HG03442 (cell line): ENCODE results near the gene LRRC8E.
"Not testable (repeated sequence)": the region's sequence is repeated elsewhere in the genome, so short reads cannot be mapped to it uniquely, and the experiment has no call there.

Source experiments
- ATAC-seq: cut with Tn5 transposase; IDR thresholded peaks from one replicate; pipeline ENCODE4 v1.9.1; 2021; ENCODE audit warnings: mild to moderate bottlenecking, moderate library complexity; ENCODE audit not compliant: unreplicated experiment

The LRRC8E gene

DNA sequence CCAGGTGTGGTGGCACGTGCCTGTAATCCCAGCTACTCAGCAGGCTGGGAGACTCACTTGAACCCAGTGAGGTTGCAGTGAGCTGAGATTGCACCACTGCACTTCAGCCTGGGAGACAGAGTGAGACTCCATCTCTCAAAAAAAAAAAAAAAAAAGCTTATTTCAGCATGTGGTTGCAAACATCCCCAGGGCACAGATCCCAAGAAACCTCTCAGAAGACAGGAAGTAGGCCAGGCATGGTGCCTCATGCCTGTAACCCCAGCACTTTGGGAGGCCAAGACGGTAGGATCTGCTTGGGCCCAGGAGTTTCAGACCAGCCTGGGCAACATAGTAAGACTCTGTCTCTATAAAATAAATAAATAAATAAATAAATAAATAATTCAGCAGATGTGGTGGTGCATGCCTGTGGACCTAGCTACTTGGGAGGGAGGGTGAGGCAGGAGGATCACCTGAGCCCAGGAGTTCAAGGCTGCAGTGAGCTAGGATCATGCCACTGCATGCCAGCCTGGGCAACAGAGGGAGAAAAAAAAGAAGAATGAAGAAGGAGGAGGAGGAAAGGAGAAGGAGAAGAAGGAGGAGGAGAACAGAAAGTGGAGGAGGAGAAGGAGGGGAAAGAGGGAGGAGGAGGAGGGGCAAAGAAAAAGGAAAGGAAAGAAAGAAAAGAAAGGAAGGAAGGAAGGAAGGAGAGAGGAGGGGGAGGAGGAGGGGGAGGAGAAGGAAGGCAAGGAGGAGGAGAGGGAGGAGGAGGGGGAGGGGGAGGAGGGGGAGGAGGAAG lies 4.3 kb upstream of the LRRC8E start:
- ATAC-seq: no peak

DNA sequence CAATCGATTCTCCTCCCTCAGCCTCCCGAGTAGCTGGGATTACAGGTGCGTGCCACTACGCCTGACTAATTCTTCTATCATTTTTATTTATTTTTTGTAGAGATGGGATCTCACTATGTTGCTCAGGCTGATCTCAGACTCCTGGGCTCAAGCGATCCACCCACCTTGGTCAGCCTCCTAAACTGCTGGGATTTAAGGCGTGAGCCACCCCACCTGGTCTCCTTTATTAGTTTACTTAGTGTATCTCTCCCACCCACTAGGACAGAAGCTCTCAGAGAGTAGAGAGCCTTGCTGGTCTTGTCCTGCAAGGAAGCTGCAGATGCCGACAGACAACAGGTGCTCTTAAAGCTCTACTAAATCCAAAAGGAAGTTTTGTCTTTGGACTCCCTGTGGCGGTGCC lies 2.5 kb upstream of the LRRC8E start:
- no peak for ATAC-seq

DNA sequence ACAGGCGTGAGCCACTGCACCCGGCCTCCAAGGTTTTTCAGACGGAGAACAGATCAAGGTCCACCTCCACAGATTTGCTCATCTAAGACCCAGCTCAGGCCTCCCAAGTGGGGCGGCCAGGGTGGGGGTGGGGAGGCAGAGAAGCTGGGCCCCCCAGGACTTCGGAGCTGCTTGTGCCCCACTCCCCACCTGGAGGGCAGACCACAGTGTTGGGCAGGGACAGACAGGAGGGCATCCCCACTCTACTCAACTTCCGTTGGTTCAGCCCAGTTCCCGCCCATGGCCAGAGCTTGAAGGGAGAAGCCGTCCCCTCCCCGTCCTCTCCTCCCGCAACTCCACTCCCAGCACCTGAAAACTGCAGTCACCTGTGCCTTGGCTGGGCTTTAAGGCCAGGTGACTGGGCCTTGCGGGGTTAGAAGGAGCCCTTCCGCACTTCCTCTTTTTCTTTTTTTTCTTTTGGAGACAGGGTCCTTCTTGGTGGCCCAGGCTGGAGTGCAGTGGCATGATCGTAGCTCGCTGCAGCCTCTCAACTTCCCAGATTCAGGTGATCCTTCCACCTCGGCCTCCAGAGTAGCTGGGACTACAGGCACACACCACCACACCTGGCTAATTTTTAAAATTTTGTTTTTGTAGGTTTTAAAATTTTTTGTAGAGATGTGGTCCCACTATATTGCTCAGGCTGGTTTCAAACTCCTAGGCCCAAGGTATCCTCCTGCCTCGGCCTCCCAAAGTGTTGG lies 734 bp upstream of the LRRC8E start:
- ATAC-seq: no peak

DNA sequence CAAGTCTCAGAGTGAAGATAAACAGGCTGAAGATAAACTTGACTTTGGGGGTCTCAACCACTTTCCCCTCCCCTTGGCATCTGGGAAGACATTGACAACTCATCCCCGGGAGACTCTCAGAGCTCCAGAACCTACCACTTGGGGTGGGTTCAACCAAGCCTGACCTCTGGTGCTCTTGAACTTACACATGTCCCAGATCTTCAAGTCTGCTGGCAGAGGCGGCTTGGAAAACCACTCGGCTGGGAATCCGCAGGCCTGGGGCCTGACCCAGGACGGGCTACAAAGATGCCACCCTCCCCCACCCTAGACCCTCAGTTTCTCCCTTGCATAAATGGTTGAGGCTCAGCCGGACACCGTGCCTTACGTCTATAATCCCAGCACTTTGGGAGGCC lies 512 bp downstream of the LRRC8E start:
- no peak for ATAC-seq

DNA sequence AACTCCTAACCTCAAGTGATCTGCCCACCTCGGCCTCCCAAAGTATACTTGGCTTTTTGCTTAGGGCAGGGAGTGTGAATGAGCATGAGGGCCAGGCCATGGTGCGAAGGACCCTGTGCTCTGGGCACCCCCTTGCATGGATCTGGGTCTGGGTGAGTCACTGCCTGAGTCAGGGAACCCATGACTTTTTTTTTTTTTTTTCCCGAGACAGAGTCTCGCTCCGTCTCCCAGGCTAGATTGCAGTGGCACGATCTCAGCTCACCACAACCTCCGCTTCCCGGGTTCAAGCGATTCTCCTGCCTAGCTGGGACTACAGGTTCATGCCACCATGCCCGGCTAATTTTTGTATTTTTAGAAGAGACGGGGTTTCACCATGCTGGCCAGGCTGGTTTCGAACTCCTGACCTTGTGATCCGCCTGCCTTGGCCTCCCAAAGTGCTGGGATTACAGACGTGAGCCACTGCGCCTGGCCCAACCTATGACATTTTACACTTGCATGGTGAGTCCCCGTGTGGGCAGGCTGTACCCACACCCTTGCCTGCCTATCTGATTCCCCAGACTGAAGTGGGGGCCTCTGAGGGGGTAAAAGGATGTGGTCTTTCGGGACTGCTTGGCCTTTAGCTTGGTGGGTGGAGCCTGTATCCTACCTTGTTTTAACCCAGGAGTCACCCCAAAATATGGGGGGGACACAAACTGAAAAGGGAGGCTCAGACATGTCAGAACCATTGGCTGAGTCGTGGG lies 5.2 kb downstream of the LRRC8E start:
- ATAC-seq: not testable (repeated sequence)

DNA sequence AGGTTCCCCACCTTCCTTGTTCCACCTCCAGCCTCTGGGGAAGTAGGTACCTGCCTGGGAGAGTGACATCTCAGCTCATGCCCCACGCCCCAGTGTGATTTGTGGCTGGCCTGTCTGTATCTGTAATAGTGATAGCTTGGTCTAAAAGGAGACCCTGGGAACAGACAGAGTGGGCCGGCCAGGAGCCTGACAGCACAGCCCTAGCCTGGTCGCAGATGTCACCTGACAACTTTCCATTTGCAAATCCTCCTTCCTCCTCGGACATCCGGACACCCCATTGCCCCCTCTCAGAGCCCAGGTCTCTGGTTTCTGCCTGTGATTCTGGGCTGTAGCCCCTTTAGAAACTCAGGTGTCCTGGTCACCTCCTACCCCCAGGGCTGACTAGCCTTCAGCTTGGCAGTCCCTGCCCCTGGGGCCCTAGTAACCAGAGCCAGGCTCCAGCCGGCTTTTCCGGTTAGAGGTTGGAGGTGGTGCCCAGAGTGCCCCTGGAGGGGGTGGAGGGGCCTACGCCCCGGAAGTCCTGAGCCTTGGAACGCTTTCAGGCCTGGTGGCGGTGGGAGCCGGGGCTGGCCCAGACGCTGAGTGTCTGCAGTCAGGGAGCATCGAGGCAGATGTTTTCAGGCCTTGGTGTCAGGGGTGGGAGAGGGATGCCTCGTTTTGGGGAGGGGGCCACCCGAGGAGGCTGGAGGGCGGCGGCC lies 6.5 kb downstream of the LRRC8E start:
- no peak for ATAC-seq

DNA sequence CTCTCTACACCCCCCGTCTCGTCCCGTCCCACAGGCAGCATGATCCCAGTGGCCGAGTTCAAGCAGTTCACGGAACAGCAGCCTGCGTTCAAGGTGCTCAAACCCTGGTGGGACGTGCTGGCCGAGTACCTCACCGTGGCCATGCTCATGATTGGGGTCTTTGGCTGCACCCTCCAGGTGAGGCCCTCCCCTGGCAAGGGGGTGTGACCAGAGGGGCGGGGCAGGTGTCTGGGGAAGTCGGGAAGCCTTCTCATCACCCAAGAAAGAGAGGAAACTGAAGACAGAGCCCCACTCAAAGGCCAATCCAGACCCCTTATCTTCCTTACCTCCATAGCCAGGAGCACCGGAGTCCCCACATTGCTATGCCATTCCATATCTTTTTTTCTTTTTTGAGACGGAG lies 7.3 kb downstream of the LRRC8E start:
- no peak for ATAC-seq

DNA sequence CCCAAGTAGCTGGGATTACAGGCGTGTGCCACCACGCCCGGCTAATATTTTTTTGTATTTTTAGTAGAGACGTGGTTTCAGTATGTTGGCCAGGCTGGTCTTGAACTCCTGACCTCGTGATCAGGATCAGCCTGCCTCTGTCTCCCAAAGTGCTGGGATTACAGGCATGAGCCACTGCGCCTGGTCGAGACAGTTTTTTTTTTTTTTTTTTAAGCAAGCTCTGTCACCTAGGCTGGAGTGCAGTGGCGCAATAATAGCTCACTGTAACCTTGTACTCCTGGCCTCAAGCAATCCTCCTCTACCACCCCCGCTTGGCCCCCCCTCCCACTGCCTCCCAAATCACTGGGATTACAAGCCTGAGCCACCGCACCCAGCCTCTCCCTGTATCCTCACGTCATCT lies 9.0 kb downstream of the LRRC8E start:
- ATAC-seq: no peak

DNA sequence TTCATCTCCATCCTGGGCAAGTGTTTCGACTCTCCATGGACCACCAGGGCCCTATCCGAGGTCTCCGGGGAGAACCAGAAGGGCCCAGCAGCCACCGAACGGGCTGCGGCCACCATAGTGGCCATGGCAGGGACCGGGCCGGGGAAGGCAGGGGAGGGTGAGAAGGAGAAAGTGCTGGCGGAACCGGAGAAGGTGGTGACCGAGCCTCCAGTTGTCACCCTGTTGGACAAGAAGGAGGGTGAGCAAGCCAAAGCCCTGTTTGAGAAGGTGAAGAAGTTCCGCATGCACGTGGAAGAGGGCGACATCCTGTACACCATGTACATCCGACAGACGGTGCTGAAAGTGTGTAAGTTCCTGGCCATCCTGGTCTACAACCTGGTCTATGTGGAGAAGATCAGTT lies 10.7 kb downstream of the LRRC8E start:
- no peak for ATAC-seq

DNA sequence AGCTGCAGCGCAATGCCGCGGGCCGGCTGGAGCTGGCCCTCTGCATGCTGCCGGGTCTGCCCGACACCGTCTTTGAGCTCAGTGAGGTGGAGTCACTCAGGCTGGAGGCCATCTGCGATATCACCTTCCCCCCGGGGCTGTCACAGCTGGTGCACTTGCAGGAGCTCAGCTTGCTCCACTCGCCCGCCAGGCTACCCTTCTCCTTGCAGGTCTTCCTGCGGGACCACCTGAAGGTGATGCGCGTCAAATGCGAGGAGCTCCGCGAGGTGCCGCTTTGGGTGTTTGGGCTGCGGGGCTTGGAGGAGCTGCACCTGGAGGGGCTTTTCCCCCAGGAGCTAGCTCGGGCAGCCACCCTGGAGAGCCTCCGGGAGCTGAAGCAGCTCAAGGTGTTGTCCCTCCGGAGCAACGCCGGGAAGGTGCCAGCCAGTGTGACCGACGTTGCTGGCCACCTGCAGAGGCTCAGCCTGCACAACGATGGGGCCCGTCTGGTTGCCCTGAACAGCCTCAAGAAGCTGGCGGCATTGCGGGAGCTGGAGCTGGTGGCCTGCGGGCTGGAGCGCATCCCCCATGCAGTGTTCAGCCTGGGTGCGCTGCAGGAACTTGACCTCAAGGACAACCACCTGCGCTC lies 11.6 kb downstream of the LRRC8E start:
- ATAC-seq: no peak

DNA sequence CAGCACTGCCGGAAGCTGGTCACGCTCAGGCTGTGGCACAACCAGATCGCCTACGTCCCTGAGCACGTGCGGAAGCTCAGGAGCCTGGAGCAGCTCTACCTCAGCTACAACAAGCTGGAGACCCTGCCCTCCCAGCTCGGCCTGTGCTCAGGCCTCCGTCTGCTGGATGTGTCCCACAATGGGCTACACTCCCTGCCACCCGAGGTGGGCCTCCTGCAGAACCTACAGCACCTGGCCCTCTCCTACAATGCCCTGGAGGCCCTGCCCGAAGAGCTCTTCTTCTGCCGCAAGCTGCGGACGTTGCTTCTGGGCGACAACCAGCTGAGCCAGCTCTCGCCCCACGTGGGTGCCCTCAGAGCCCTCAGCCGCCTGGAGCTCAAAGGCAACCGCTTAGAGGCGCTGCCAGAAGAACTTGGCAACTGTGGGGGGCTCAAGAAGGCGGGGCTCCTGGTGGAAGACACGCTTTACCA lies 12.1 kb downstream of the LRRC8E start:
- ATAC-seq: no peak

DNA sequence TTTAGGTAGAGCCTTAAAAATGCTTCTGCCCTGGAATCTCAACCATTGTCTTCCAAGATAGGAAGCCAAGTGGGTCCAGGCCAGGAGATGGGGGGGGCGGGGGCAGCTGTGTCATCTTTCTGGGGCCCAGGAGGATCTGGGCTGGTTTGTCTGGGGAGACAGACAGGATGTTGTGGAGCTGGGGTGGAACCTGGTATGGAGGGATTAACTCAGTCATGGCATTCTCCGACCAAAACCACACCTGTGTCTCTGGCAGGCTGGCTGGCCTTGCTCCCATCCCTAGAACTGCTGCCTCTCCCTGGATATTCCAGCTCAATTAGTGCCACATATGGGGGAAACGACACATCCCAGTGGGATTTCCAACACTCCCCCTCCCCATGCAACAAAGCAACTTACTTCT lies 12.6 kb downstream of the LRRC8E start:
- no peak for ATAC-seq

DNA sequence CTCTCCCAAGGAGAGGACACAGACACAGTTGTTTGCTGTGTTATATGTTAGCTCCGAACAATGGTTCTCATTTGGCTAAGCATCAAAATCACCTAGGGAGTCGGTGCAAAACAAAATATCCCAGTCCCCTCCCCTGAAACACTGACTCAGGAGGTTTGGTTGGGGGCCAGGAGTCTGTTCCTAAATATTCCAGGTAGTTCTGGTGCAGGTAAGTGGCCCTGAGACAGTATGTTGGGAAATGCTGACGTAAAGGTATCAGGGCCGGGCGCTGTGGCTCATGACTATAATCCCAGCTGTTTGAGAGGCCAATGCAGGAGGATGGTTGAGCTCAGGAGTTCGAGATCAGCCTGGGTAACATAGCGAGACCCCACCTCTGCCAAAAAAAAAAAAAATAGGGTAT lies 13.0 kb downstream of the LRRC8E start:
- ATAC-seq: no peak

DNA sequence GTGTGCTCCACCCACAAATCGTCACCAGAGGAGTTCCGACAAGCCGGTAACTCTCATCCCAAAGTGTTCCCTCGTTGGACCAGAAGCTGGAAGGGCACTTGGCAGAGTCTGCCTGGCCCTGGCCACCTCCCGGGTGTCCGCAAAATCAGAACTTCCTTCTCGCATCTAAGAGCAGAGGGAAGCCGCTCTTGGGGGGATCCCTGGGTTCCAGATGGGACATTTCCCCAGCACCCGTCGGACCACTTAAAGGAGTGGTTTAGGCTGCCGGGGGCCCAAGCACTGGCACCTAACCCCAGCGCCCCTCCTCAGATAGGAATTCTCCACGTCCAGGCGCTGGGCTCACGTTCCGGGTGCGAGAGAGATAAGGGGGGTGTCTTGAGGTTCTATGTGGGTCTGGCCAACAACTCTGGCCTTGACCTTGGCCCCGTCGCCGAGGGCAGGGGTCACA lies 14.5 kb downstream of the LRRC8E start:
- ATAC-seq: no peak

DNA sequence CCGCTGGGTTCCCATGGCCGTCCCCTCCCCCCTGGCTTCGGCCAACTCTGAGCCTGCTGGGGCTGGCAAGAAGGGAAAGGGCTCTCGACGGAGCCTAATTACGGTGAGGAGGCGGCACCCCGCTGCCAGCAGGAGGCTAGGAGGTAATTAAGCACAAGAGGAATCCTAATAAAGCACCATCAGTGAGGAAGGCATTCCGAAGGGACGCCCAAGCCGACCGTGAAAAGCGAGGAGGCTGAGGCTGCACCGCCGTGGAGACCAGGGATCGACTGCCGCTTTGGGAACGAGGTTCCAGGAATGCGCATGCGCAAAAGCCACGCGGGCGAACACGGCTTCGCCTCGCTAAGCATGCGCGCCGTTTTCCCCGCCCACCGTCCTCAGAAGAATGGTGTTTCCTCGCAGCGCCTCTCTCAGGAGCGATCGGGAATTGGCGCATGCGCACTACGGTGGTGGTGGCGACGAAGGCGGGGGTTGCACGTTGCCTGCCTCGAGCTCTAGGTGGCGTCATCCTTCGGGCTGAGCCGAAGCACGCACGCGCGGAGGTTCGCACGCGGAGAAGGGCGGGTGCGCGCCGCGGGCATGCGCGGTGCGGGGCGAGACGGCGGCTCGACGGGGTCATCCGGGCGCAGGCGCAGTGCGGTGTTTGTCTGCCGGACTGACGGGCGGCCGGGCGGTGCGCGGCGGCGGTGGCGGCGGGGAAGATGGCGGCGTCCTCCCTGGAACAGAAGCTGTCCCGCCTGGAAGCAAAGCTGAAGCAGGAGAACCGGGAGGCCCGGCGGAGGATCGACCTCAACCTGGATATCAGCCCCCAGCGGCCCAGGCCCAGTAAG lies 15.1 kb downstream of the LRRC8E start, which contains the start of gene MAP2K7:
Gene MAP2K7 (plus strand): TSS at position 634 of the 830 bp plus-strand sequence. CDS start 68 bp downstream, at position 702.
- ATAC-seq: peak; percentile 79

DNA sequence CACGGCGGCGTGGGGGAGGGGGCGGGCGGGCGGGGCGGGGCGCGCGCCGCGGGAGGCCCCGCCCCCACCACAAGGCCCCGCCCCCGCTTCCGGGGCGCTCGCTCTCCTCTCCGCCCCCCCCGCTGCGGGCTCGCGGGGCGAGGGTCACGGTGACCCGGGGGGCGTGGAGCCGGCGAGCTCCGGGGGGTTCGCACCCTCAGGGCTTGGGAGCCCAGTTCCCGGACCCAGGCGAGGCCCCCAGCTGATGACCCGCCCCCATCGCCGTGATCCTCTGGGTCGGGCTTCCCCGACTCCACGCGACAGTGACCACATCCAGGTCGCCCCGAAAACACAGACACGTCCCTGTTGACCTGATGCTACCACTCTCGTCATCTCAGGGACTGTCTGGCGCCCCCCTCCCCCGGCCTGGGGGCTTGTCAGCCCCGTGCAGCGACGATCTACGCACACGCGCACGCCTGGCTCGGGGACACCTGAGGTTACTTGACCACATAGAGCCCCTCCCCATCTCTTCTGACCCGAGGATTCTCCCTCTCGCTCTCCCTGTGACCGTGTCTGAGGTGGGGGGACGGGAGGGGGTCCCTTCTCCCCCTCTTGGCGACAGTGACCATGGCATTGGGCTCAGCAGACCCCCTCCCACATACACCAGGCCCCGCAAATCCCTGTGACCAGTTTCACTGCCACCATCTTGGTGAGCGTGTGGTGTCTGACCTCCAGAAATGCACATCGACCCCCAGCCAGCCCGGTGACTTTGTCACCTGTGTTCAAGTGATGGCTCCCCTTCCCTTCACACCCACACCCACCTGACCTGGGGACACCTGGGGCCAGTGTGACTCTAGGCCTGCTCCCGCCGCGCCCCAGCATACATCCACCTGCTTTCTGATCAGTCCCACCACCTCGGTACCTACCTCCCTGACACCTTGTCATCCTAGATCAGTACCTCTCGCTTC lies 16.0 kb downstream of the LRRC8E start:
- peak; percentile 30 for ATAC-seq

DNA sequence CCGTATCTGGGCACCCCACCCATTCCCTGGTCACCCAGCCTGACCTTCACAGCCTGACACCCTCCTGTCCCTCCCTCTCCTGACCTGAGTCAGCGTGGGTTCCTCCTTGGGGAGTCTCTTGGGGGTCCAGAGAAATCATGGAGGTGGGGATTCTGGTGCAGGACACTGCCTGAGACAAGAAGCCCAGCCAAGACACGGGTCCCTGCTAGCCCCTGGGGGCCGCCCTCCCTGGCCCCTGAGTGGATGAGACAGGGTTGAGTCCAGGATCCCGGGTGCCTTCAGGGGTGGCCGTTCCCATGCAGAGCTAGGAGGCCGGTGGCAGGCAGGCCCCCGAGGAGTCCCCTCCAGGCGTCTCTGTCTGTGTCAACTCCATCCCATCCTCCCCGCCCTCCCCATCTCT lies 17.0 kb downstream of the LRRC8E start:
- no peak for ATAC-seq

DNA sequence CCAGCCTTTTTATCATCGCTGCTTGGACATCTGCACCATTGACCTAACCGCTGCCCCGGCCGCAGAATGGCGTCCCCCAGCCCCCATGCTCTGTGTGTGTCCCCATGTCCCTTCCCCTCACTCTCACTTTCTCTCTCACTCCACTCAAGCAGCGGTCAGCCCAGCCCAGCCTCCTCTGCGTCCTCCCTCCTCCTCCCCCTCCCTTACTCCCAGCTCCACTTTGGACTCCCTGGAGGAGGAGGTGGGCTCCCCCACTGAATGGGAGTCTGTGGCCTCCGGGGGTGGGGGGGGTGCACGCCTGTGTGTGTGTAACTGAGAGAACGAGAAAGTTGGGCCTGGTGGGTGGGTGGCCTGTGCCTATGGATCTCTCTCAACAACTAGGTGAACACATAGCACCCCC lies 17.5 kb downstream of the LRRC8E start:
- no peak for ATAC-seq
